Measurements from ENCODE around the gene ADAMTS2.

GRCh38 chr5:179325296-179326031, 19.8 kb downstream of the ADAMTS2 start:
- no peak for TF ChIP-seq CTCF (IDR thresholded peaks at IDR 0.05; ENCODE audit: borderline replicate concordance, extremely low read depth, low read length, poor library complexity, severe bottlenecking)
- no peak for TF ChIP-seq EZH2 (IDR thresholded peaks at IDR 0.05; ENCODE audit: borderline replicate concordance, low read depth, low read length, severe bottlenecking)

Measured in DND-41 (cell line).